Colon (tissue), 2 donors: ENCODE measurements around the gene CPLANE1.
"Not testable (repeated sequence)": the region's sequence is repeated elsewhere in the genome, so short reads cannot be mapped to it uniquely, and the experiment has no call there.

Experiments used
- FAIRE-seq: peaks from 2 replicates; lab custom pipeline; 2012; peaks lifted over from hg19 to GRCh38; lab: Jason Lieb, UNC
- donor health status: control.
- donor health status: control.

CPLANE1 gene

GRCh38 chr5:37121027-37121426 is 128.1 kb downstream of the CPLANE1 start:
- FAIRE-seq = no peak

DNA sequence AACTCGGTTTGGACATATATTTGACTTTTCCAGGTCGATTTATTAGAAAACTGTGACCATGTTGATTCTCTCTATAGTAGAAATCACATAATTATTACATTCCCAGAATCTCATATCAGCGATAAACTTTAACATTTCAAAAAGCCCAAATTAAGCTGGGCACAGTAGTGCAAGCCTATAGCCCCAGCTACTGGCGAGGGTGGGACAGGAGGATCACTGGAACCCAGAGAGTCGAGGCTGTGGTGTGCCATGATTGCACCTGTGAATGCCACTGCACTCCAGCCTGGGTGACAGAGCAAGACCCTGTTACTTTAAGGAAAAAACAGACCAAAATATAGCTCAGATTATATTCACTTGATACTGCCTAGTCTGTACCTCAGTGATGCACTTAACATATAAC is 128.9 kb downstream of the CPLANE1 start:
- FAIRE-seq = no peak

- FAIRE-seq = no peak
These were observed 132.8 kb downstream of the CPLANE1 start for GRCh38 chr5:37116359-37116758.

GRCh38 chr5:37112383-37112991 is 136.7 kb downstream of the CPLANE1 start:
- FAIRE-seq = no peak

GRCh38 chr5:37111426-37112382 is 137.5 kb downstream of the CPLANE1 start:
- no peak for FAIRE-seq

DNA sequence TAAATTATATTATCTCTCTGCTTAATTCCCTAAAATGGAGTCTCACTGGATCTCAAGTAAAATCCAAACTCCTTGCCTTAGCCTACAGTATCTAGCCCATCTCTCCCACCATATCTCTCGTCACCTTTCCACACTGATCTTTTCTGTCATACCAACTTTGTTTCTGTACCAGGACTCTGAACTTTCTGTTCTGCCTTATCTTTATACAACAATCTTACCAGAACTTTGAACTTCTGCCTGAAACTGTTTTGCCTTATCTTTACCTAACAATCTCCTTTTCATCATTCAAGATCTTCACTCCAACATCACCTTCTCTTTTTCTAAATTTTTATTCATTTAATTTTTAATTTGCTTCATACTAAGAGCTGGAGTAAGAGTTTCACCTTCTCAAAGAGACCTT is 139.0 kb downstream of the CPLANE1 start:
- FAIRE-seq = no peak

DNA sequence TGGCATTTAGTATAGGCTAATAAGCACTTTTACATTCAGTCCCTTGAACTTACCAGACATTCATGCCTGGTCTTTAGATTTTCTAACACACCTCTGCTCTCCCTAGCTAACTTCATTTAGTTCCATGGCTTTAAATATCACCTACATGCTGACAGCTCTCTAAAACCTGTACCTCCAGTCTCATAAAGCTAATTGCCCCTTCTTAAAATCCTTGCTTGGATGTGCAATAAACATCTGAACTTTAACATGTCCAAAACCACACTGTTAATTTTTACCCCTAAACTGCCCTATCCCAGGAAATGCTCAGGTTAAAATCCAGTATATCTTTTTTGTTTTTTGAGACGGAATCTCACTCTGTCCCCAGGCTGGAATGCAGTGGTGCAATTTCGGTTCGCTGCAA is 139.8 kb downstream of the CPLANE1 start:
- FAIRE-seq = no peak

- no peak for FAIRE-seq
These were observed 145.9 kb downstream of the CPLANE1 start for GRCh38 chr5:37103302-37103701.

DNA sequence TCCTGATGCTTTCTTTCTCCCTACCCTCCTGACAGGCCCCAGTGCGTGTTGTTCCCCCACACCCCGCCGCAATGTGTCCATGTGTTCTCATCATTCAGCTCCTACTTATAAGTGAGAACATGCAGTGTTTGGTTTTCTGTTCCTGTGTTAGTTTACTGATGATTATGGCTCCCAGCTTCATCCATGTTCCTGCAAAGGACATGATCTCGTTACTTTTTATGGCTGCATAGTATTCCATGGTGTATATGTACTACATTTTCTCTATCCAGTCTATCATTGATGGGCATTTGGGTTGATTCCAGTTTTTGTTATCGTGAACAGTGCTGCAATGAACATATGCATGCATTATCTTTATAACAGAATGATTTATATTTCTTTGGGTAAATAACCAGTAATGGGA is 149.9 kb downstream of the CPLANE1 start:
- FAIRE-seq = not testable (repeated sequence)

DNA sequence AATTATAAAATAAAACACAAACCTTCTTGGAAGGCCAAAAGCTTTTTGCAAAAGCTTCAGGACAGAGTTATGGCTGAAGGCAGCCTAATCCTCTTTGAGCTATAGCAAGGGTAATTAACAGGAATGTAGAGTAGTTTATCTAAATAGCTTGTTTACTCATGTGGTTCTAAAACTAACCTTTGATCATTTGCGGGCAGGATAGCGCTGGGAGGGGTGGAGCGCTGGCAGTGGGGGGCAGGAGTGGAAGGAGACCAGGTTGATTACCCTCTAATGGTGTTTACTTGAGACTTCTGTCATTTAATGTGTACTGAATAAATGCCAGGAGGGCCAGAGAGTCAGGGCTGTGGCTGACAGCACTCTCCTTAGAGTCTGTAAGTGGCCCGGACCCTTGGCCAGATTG is 155.4 kb downstream of the CPLANE1 start:
- not testable (repeated sequence) for FAIRE-seq

DNA sequence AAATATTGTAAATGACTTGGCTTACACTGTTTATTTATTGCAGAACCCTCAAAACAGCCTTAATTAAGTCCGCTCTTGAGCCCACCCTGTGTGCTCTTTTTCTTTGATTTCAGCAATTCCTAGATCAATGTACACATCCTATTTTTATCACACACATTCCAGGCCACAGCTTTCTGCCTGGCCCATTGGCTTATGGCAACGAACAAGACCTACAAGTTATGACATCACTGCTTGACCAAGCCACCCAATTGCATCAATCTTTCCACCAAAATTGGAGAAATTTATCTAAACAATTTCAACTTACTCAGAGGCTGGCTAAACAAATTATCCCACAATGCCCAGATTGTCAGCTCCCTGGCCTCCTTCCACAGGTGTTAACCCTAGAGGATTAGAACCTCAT is 158.4 kb downstream of the CPLANE1 start:
- no peak for FAIRE-seq

DNA sequence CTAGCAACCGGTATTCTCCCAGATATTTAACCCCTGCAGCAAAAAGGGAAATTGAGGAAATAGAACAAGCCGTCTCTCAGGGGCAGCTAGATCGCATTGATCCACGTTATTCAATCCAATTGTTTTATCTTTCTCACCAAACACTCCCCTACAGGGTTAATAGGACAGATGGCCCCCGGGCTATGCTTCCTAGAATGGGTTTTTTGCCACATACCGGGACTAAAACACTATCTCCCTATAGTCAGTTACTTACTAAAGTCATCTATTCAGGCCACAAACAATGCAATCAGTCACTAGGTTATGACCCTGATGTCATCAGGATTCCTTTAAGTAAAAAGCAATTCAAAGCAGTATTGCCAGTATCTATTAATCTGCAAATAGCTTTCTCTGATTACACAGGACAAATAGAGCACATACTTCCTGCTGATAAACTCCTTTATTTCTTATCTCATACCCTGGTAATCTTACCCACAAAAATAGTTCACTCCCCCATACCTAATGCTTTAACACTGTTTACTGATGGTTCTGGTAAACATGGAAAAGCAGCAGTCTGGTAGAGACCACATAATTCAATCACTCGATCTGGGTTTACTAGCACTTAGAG is 159.0 kb downstream of the CPLANE1 start:
- FAIRE-seq = no peak

DNA sequence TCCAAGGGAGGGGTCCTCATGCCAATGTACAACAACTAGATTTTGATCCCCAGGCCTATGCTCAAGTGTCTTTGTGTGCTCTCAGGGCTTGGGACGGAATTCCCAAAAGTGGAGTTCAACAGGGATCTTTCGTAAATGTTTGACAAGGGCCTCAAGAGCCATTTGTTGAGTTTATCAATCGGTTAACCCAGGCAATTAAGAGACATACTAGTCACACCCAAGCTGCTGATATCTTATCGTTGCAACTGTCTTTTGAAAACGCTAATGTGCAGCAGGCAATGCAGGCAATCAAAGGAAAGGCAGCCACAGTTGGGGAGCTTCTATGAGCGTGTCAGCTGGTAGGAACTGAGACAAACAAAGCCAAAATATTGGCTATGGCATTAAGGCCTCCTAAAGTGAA is 161.2 kb downstream of the CPLANE1 start:
- FAIRE-seq = no peak

- FAIRE-seq = no peak
These were observed 162.6 kb downstream of the CPLANE1 start for GRCh38 chr5:37086466-37087173.

DNA sequence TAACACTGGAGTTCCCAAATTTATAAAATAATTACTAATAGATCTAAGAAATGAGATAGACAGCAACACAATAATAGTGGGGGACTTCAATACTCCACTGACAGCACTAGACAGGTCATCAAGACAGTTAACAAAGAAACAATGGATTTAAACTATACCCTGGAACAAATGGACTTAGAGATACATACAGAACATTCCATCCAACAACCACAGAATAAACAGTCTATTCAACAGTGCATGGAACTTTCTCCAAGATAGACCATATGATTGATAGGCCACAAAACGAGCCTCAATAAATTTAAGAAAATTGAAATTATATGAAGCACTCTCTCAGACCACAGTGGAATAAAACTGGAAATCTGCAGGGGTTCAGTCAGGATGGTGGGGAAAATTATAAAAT is 163.2 kb downstream of the CPLANE1 start:
- not testable (repeated sequence) for FAIRE-seq

DNA sequence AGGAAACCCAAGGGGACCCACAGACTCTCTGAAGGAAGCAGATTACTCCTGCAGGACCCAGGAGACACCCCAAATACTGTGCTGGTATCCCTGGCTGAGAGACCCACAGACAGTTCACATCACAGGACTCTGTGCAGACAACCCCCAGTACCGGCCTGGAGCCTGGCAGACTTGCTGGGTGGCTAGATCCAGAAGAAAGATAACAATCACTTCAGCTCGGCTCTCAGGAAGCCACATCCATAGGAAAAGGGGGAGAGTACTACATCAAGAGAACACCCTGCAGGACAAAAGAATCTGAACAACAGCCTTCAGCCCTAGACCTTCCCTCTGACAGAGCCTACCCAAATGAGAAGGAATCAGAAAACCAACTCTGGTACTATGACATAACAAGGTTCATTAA is 166.2 kb downstream of the CPLANE1 start:
- FAIRE-seq = not testable (repeated sequence)

DNA sequence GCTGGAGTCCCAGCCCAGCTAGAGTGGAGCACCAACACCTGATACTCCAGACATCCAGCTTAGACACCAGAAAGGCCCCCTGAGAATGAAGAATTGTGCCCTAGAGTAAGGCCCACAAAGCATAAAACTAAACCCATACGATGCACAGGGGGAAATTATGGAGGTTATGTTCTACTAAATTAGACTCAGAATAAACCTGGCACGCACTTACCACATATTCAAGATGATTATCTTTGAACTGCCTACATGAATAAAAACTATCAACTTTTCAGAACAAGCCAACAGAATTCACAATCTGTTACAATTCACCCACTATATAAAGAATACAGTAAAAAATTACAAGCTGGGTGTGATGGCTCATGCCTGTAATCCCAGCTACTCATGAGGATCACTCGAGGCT is 168.5 kb downstream of the CPLANE1 start:
- no peak for FAIRE-seq

GRCh38 chr5:37077146-37077545 is 172.0 kb downstream of the CPLANE1 start:
- FAIRE-seq = no peak

DNA sequence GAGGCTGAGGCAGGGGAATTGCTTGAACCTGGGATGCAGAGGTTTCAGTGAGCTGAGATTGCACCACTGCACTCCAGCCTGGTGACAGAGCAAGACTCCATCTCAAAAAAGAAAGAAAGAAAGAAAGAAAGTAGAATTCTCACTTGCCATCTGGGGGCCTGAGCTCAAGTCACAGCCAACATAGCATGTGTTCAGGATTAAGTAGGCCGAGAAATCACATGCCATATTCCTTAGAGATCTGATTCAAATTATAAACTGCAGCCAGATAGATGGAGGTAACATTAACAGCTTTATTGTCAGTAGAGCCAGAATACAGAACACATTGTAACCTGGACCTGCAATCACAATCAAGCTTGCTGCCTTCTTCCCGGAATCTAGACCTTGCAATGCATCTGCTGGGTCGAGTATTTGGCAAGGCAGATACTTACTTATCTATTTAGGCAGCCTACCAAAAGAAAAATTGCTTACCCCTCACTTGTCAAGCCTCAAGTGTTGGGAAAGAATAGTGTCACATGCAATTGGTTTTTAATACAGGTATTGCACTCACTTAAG is 173.7 kb downstream of the CPLANE1 start:
- no peak for FAIRE-seq

DNA sequence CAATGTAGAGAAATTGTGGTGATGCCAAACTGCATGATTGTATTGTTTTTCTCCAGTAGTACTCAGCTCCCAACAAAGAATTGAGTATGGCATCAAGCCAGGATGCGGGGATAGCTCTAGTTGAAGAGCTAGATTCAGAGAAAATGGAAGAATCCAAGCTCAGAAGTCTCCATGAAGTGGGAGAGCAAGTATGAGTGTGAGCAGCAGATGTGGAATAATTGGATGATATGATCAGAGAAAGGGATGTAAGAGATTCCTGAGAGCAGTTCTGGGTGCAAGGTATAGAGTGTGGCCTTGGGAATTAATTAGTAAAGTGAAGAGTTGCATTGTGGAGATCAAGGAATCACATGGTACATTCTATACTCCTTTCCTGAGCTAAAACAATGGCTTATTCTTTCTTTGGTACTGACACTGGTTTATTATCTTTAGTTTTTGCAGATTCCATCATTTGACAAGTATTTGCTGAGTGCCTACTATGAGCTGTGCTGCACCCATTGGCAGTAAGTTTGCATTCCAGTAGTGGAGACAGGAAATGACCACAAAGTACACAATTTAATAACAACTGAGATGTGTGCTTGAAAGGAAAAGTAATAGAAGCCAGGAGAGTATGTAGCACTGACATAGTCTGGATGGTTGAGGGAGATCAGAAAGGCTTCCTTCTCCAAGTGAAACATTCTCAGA is 177.1 kb downstream of the CPLANE1 start:
- no peak for FAIRE-seq

DNA sequence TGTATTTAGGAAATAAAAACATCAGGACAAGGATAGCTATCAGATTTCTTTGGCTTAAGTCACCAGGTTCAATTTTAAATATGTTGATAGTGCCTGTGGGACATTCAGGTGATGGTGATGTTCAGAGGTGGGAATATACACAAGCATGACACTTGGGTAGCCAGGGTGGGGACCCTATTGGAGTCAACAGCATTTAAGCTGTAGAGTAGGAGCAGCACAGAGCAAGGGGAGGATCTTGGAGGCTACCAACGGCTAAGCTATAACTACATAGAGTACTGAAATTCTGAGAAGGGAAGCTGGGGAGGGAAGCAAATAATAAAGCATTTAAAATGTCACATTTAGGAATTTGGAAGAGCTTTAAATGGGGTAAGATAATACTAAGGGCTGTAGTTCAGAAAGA is 177.7 kb downstream of the CPLANE1 start:
- FAIRE-seq = no peak

- FAIRE-seq = no peak
These were observed 184.7 kb downstream of the CPLANE1 start for GRCh38 chr5:37064442-37064841.
